Sigmoid colon (tissue), 4 donors: ENCODE measurements around the gene POLR1H.

ENCODE experiments used
- CTCF ChIP-seq, 4 experiments: fragments of 450-650 bp in 3 of 4; fragments of 200-600 bp in 1 of 4; IDR thresholded peaks; one replicate each; pipeline ENCODE4 v1.5.1; 2016 to 2019; ENCODE audit warnings: antibody characterized with exemption in 4 of 4, mild to moderate bottlenecking in 3 of 4, moderate library complexity in 2 of 4
- POLR2AphosphoS5 ChIP-seq, 4 donors: sonication (generic); formaldehyde crosslinking; IDR thresholded peaks; one replicate each; pipeline ENCODE4 v1.6.1; 2017; ENCODE audit warnings: antibody characterized with exemption in 4 of 4

- no peak for TF ChIP-seq CTCF (IDR thresholded peaks at IDR 0.05)
- TF ChIP-seq POLR2AphosphoS5 (IDR thresholded peaks at IDR 0.05) = no peak
Observed at GRCh38 chr6:30103872-30104179, 42.8 kb downstream of the POLR1H start.
